ENCODE results near the gene MARS1.

DNA sequence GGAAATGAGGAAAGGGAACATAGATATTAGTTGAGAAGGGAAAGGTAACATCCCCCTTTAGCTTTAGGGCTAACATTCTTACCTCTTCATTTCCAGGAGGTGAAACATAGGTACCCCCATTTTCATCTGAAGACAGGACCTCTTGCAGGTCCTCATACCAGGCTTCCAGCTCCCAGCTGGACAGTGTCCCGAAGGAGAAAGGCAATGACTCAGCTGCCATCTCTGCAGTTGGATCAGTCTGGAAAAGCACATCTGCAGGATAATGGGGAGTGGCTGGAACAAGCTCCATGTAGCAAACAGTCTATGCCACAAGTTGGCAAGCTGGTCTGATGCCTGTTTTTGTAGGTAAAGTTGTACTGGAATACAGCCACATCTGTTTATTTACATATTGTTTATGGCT is 29.3 kb downstream of the MARS1 start:
- TF ChIP-seq, protein P1, sequence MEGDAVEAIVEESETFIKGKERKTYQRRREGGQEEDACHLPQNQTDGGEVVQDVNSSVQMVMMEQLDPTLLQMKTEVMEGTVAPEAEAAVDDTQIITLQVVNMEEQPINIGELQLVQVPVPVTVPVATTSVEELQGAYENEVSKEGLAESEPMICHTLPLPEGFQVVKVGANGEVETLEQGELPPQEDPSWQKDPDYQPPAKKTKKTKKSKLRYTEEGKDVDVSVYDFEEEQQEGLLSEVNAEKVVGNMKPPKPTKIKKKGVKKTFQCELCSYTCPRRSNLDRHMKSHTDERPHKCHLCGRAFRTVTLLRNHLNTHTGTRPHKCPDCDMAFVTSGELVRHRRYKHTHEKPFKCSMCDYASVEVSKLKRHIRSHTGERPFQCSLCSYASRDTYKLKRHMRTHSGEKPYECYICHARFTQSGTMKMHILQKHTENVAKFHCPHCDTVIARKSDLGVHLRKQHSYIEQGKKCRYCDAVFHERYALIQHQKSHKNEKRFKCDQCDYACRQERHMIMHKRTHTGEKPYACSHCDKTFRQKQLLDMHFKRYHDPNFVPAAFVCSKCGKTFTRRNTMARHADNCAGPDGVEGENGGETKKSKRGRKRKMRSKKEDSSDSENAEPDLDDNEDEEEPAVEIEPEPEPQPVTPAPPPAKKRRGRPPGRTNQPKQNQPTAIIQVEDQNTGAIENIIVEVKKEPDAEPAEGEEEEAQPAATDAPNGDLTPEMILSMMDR (IDR thresholded peaks at IDR 0.05; ENCODE audit: insufficient read depth, low read length): no peak
- no peak for TF ChIP-seq SPI1 (IDR thresholded peaks at IDR 0.05; ENCODE audit: borderline replicate concordance, low read depth)
- TF ChIP-seq POLR2AphosphoS5 (IDR thresholded peaks at IDR 0.05; ENCODE audit: low read depth): no peak

Measured in HL-60 (cell line).